ENCODE data around the gene TMEM163. TPM values are rescaled to one million over a fixed set of nuclear protein-coding genes. Genes with fewer than 3 reads are reported as not detected.
A peak's percentile ranks its signal among the peaks of the same experiment; 100 is the strongest.
"Not testable (repeated sequence)": the region's sequence is repeated elsewhere in the genome, so short reads cannot be mapped to it uniquely, and the experiment has no call there.

TMEM163 gene
- total and polyA plus RNA-seq, 2 donors from 2014 or later = 2.6 to 5.9 TPM

DNA sequence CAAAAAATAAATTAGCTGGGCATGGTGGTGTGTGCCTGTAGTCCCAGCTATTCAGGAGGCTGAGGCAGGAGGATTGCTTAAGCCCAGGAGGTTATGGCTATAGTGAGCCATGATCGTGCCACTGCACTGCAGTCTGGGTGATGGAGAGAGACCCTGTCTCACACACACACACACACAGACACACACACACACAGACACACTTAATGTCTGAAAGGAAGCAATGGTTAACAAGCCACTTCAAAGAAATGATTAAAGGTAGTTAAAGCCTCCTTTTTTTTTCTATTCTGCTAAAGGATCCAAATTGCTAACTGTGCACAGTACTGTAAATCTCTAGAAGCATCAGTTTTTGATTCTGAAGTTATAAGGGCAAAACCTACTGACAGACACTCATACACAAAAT lies 211.1 kb downstream of the TMEM163 start:
- H3K27ac ChIP-seq (ENCODE audit: low read depth in 2 of 2, low read length in 2 of 2) = no peak overlapping the region
- H3K9me3 ChIP-seq (ENCODE audit: control insufficient read depth in 2 of 3, insufficient read depth in 1 of 3, low read length in 3 of 3) = no peaks in the 10 kb centered on the region
- H3K4me1 ChIP-seq (ENCODE audit: control insufficient read depth in 2 of 3, insufficient read depth in 2 of 3, low read depth in 1 of 3, low read length in 3 of 3) = no peaks in the 10 kb centered on the region
- DNase-seq = peak in 2 of 5 donors; percentile 20 to 30
- no peaks in the 10 kb centered on the region for H3K36me3 ChIP-seq (ENCODE audit: control insufficient read depth in 2 of 3, insufficient read depth in 3 of 3, low read length in 3 of 3)
- no peak overlapping the region for H3K4me3 ChIP-seq (ENCODE audit: low read length in 3 of 3)
- no peak for FAIRE-seq
- H3K9ac ChIP-seq (ENCODE audit: low read length in 3 of 3) = no peak overlapping the region
- intact Hi-C loops (cut with DNase I) = no loop called here
- H3K27me3 ChIP-seq (ENCODE audit: control insufficient read depth, insufficient read depth, low read length) = no peaks in the 10 kb centered on the region
- TF ChIP-seq, protein P1, sequence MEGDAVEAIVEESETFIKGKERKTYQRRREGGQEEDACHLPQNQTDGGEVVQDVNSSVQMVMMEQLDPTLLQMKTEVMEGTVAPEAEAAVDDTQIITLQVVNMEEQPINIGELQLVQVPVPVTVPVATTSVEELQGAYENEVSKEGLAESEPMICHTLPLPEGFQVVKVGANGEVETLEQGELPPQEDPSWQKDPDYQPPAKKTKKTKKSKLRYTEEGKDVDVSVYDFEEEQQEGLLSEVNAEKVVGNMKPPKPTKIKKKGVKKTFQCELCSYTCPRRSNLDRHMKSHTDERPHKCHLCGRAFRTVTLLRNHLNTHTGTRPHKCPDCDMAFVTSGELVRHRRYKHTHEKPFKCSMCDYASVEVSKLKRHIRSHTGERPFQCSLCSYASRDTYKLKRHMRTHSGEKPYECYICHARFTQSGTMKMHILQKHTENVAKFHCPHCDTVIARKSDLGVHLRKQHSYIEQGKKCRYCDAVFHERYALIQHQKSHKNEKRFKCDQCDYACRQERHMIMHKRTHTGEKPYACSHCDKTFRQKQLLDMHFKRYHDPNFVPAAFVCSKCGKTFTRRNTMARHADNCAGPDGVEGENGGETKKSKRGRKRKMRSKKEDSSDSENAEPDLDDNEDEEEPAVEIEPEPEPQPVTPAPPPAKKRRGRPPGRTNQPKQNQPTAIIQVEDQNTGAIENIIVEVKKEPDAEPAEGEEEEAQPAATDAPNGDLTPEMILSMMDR (IDR thresholded peaks at IDR 0.05; ENCODE audit: borderline replicate concordance, extremely low read depth, insufficient read depth) = no peak

DNA sequence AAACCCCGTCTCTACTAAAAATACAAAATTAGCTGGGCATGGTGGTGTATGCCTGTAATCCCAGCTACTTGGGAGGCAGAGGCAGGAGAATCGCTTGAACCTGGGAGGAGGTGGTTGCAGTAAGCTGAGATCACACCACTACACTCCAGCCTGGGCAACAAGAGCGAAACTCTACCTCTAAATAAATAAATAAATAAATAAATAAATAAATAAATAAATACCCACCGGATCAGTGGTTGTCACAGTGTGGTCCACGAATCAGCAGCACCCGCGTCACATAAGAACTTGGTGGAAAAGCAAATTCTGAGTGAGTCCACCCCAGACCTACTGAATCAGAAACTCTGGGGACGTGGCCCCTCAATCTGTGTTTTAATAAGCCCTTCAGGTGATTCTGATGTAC lies 211.6 kb downstream of the TMEM163 start:
- H3K36me3 ChIP-seq (ENCODE audit: control insufficient read depth in 2 of 3, insufficient read depth in 3 of 3, low read length in 3 of 3); H3K4me1 ChIP-seq (ENCODE audit: control insufficient read depth in 2 of 3, insufficient read depth in 2 of 3, low read depth in 1 of 3, low read length in 3 of 3); FAIRE-seq; H3K9me3 ChIP-seq (ENCODE audit: control insufficient read depth in 2 of 3, insufficient read depth in 1 of 3, low read length in 3 of 3); H3K27ac ChIP-seq (ENCODE audit: low read depth in 2 of 2, low read length in 2 of 2); H3K9ac ChIP-seq (ENCODE audit: low read length in 3 of 3); H3K4me3 ChIP-seq (ENCODE audit: low read length in 3 of 3); intact Hi-C loops (cut with DNase I); DNase-seq; H3K27me3 ChIP-seq (ENCODE audit: control insufficient read depth, insufficient read depth, low read length): not testable (repeated sequence)

DNA sequence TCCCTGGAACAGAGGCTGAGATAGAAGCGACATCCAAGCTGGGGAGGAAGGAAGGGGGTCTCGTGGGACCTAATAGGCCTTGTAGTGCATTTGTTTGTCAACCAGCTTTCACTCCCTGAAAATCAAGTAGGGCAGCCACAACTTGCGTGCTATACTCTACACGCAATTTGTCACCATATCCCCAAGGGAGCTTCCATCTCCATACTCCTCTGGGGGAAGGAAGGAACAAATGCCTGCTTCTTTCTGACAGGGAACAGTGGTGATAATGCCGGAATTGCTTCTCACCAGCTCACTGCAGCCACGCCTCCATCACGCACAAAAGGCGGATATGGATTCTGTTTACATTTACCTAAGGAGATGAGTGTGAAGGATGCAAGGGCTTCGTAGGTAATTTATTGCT lies 213.4 kb downstream of the TMEM163 start:
- no peaks in the 10 kb centered on the region for H3K36me3 ChIP-seq (ENCODE audit: control insufficient read depth in 2 of 3, insufficient read depth in 3 of 3, low read length in 3 of 3)
- intact Hi-C loops (cut with DNase I) = no loop called here
- H3K4me1 ChIP-seq (ENCODE audit: control insufficient read depth in 2 of 3, insufficient read depth in 2 of 3, low read depth in 1 of 3, low read length in 3 of 3) = peaks cover 0 to 14% (median 0%) of the 10 kb centered on the region in 3 donors
- FAIRE-seq = no peak
- no peak overlapping the region for H3K9ac ChIP-seq (ENCODE audit: low read length in 3 of 3)
- no peak overlapping the region for H3K27ac ChIP-seq (ENCODE audit: low read depth in 2 of 2, low read length in 2 of 2)
- H3K27me3 ChIP-seq (ENCODE audit: control insufficient read depth, insufficient read depth, low read length) = no peaks in the 10 kb centered on the region
- TF ChIP-seq, protein P1 (IDR thresholded peaks at IDR 0.05; ENCODE audit: borderline replicate concordance, extremely low read depth, insufficient read depth) = no peak
- no peak for DNase-seq
- no peaks in the 10 kb centered on the region for H3K9me3 ChIP-seq (ENCODE audit: control insufficient read depth in 2 of 3, insufficient read depth in 1 of 3, low read length in 3 of 3)
- H3K4me3 ChIP-seq (ENCODE audit: low read length in 3 of 3) = no peak overlapping the region

DNA sequence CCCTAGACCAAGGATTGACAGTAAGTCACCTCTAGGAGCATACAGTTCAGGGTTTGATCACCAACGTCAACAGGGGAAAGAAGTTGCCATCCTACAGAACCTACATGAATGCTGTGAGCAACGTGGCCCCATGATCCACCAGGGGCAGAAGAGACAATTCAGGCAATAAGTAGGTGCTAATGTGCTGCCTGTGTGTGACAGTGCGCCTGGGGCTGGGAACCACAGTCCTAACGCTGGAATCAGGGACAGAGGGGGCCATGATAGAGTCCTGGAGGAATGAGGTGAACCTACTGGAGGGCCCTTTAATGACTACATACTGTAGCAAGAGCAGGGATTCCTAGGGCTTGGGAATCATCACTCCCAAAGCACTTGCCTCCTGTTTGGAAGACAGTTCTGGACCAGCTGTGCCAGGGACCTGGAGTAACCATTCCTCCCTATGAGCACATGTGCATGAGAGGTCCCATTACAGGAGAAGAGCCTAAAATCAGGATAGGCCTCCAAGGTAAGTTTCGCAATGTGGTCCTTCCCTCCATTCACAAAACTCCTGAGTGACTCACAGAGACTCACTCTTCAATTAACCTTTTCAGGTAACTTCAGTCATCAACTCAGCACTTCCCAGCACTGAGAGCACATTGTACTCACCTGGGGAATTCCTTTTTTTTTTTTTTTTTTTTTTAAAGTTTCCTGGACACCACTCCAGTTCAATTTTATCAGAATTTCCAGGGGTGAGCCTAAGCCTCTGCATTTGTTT lies 214.0 kb downstream of the TMEM163 start:
- no peak overlapping the region for H3K4me3 ChIP-seq (ENCODE audit: low read length in 3 of 3)
- peaks cover 0 to 14% (median 0%) of the 10 kb centered on the region in 3 donors for H3K4me1 ChIP-seq (ENCODE audit: control insufficient read depth in 2 of 3, insufficient read depth in 2 of 3, low read depth in 1 of 3, low read length in 3 of 3)
- no peaks in the 10 kb centered on the region for H3K9me3 ChIP-seq (ENCODE audit: control insufficient read depth in 2 of 3, insufficient read depth in 1 of 3, low read length in 3 of 3)
- FAIRE-seq (no peak), DNase-seq (no peak)
- no peak overlapping the region for H3K9ac ChIP-seq (ENCODE audit: low read length in 3 of 3)
- no peaks in the 10 kb centered on the region for H3K36me3 ChIP-seq (ENCODE audit: control insufficient read depth in 2 of 3, insufficient read depth in 3 of 3, low read length in 3 of 3)
- intact Hi-C loops (cut with DNase I) = no loop called here
- no peak overlapping the region for H3K27ac ChIP-seq (ENCODE audit: low read depth in 2 of 2, low read length in 2 of 2)
- TF ChIP-seq, protein P1 (IDR thresholded peaks at IDR 0.05; ENCODE audit: borderline replicate concordance, extremely low read depth, insufficient read depth) = no peak
- no peaks in the 10 kb centered on the region for H3K27me3 ChIP-seq (ENCODE audit: control insufficient read depth, insufficient read depth, low read length)
